GM19035 (cell line): ENCODE measurements around the gene RUNX1.

ENCODE experiments used
- ATAC-seq: cut with Tn5 transposase; IDR thresholded peaks from one replicate; pipeline ENCODE4 v1.9.1; 2021; ENCODE audit not compliant: unreplicated experiment

Gene RUNX1

DNA sequence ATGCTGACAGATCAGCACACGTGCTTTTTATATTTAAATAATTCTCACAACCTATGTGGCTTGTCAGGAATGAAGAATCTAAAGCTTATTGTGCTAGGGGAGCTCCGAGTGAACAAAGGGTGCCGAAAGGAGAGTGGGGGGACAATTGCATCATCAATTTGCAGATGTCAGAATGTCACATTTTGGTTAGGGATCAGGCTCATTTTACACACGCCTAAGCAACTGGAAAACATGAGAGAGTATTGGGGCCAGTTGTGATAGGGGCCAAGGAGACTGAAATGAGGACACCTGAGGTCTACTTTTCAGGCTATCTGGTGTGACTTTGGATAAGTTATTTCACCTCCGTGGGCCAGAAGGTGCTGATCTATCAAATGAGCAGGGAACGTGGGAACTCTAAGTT lies 31.8 kb downstream of the RUNX1 start:
- no peak for ATAC-seq

DNA sequence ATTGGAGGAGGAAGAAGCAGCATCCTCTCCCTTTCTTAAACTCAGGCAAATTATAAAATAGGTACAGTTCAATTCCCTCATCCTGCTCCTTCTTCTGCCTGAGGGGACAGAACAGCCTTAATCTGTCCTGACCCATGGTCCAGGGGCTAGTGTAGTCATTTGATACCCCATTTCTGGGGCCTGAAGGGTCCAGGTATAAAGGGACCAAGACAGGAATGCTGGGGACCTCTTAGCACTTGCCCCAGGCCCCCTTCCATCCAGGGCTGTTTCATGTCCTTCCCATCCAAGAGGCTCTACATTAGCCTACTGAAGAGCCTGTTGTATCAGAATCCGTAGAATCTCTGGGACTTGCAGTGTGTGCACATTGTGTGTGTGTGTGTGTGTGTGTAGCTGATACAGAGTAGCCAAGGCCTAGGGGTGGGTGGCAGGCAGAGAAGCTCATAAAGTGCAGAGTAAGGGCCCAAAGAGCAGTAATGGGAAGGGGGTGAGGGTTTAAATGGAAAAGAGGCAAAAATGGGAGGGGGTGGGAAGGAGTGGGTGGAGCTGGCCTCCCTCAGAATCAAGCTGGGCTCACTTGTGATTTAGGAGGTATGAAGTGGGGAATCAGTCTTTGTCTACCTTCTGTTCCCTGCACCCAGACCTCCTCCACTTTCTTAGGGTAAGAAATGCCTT lies 32.4 kb downstream of the RUNX1 start:
- no peak for ATAC-seq

DNA sequence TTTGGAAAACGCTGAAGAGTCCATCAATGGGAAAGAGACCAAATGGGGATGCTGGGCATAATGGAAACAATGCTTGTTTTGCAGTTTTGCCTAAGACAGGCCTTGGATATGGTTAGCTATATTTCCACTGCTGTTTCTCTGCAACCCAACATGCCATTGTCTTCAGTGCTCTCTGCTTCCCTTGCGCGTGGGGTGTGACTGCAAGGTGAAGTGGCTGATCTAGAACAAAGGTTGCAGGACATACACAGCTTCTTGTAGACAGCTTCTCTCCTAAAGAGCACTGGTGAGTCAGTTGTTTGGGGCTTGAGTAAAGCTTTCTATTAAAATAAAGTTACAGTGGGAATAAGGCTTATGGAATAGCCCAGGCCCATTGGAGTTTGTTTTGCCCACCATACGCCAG lies 33.0 kb downstream of the RUNX1 start:
- no peak for ATAC-seq

DNA sequence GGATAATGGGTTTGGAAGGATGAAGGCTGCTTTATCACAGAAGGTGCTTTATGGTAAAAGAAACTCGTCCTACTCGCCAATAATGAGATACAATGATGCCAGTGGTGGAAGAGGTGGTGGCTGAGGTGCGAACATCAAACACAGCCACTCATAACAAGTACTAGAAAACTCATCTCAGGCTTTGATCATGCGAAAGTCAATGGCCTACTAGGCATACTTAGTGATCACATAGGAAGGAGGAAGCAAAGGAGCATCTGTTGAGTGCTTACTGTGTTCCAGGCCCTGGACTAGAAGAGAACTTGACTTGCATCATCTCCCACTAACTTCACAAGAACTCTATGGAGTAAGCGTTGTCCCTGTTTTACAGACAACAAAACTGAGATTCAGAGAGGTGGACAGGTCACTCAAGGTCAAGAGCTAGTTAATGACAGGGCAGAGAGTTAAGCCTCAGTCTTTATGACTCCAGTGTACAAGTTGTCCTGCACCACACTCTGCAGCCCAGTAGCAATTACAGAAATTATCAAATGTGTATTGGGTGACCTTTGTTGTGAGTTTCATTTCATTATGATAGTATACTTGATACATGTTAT lies 33.6 kb downstream of the RUNX1 start:
- no peak for ATAC-seq

DNA sequence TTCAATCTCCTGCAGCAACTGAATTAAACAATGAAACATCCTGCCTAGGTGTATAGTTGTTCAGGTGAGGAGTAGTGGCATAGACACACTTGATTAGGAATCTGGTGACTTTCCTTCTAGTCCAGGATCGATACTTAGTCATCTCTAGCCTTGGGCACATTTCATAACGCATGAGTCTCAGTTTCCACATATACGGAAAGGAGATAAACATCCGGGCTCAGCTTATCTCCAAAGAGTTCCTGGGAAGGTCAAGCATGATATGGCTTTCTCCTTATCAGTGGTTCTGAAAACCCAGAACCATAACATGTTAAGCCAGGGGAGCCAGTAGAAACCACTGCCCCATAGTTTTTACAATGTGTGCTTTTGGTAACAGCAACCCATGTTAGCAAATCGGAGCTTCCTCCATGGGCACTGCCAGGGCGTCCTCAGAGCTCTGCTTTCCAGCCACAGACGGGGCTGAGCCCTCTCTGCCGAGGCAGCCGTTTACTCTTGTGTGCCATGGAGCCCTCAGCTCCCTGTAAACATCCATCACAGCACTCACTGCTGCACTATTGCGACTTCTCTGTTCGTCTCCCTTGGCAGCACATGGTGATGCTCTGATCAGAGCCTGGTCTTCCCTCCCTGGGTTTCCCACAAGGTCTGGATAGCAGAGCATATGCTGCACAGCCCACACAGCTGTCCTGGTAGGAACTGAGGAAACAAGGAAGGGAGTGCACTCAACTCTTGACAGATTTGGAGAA lies 34.6 kb downstream of the RUNX1 start:
- no peak for ATAC-seq

DNA sequence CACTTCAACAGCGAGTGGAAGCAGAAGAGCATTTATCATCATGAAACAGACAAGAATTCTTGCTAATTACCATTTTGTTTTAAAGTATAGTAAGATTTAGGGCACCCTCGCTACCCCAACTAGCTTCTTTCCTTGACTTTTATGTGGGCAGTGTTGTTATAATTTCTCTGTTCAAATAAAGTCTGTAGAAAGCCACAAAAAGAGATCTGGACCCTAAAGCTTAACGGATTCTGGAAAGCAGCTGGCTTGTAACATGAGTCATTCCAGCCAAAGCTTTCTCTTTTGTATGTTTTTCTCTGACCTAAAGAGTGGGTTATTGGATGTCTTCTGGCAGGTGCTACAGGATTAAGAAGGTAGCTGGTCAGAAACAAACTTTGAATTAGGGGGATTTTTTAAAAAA lies 37.4 kb downstream of the RUNX1 start:
- ATAC-seq = no peak

DNA sequence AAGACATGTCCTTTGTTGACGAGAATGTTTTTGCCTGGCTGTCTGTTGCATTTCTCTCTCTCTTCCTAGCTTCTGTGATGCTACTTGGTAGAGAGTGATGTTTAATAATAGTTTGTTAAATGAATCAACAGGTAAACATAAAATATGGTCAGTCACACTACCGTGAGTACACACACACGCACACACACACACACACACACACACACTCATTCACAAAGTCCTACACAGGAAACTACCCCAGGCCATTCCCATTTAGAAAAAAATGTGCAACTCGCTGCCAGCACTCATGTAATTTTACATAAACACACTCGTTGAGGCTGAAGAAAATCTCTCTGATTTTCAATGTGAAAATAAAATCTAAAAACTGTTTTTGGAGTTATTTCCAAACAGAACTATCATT lies 38.7 kb downstream of the RUNX1 start:
- no peak for ATAC-seq

DNA sequence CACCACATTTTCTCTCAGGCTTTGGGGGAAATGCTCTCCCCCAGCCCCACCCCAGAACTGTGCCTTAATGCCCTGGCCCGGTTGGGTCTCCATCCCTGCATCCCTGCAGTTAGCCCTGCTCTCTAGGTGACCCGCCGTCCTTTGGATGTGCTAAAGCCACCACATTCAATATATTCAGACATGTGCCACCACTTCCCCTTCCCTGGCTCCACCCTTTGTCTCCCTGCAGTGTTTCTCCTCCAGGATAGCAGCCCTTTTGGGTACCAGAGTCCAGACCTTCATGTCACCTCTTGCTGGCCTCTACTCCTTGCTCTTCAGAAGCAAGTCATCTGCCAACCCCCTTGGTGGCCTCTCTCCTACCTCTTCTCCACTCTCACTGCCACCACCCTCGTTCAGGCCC lies 41.8 kb downstream of the RUNX1 start:
- ATAC-seq = no peak

DNA sequence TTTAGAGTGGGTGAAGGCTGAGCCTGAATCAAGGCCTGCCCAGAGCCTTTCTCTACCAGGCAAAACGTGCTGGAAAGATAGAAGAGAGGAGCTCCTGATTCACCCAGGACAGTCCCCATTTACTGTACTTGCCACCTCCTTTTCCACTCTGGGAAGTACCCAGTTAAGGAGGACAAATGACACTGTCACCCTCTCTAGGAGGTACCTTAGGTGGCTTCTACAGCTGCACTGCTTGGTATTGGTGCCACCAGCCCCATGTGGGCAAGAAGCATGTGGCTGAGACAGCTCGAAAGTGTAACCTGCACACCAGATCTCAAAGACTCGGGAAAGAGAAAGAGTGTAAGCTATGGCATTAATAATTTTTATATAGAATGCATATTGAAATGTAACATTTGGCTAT lies 42.3 kb downstream of the RUNX1 start:
- no peak for ATAC-seq

DNA sequence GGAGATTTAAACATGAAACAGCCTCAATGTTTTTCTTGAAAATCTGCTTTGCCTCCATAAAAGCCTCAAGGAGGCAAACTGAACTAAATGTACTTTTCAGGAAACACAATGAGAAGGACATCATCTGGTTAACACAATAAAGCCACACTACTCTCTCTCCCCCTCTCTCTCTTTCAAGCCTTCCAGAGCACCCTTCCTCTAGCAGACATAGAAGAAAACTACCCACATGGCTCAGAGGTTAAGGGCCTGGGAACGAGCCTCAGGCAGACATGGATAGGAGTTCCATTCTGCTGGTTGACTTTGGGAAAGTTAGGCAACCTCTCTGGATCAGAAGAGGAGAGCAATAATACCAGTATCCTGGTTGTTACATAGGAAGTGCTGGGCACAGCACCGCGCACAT lies 42.9 kb downstream of the RUNX1 start:
- no peak for ATAC-seq

DNA sequence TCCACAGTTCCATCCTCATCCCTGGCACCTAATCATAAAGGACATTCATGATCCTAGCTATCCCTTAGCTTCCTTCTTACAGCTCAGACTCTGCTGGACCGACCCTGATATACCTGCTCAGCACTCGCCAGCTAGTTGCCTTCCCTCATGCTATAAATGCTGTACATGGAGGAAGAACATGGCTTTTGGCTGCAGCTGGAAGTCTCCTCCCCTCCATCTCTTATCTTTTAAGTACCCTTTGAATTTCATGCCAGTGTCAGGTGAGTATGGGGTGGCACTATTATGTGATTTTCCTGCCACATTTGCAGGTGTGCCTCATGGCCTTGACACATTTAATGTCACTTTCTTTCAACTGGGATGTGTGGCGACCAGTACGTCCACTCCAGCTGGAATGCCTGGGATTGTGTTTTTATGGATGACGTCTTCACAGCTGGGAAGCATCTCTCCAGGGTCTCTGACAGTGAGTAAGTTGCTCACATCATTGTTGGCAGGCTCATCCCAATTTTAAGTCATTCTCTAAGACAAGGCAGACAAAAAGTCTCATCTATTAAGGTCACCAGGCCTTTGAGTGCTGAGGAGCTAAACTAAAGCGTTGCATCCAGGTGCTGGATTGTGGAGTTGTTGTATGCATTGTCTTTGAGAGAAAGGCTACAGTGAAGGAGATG lies 43.4 kb downstream of the RUNX1 start:
- ATAC-seq = no peak

DNA sequence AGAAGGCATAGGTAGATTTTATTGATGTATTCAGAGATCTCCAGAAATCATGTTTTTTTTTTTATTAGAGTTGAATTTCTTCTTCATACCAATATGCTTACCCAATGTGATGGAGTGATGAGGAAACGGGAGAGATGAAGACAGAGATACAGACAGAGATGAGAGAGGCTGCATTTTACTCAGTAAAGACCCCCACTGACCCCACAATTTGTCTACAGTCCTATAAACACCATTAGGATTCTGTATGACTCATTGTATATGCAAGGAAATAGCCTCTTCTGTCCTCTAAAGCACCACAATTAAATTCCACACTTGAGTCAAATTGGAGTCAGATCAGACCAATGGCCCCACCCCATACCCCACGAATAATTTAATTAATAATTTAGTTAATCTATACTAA lies 44.0 kb downstream of the RUNX1 start:
- no peak for ATAC-seq

DNA sequence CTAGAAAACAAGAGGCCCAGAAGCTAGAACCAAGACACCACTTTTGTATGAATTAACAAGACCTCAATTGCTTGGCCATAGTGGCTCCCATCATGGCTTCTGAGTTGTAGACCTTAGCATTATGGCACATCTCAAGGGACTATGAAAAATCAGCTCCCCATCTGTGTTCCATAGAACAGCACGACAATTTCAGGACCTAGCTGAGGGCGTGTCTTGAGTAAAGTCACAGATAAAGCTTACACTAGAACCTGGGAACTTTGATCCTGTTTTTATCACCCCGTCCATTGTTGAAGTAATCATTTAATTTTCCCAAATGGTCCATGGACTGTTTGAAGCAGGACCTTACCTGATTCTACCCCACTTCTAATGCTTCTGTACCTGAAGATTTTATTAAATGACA lies 44.8 kb downstream of the RUNX1 start:
- ATAC-seq = no peak

DNA sequence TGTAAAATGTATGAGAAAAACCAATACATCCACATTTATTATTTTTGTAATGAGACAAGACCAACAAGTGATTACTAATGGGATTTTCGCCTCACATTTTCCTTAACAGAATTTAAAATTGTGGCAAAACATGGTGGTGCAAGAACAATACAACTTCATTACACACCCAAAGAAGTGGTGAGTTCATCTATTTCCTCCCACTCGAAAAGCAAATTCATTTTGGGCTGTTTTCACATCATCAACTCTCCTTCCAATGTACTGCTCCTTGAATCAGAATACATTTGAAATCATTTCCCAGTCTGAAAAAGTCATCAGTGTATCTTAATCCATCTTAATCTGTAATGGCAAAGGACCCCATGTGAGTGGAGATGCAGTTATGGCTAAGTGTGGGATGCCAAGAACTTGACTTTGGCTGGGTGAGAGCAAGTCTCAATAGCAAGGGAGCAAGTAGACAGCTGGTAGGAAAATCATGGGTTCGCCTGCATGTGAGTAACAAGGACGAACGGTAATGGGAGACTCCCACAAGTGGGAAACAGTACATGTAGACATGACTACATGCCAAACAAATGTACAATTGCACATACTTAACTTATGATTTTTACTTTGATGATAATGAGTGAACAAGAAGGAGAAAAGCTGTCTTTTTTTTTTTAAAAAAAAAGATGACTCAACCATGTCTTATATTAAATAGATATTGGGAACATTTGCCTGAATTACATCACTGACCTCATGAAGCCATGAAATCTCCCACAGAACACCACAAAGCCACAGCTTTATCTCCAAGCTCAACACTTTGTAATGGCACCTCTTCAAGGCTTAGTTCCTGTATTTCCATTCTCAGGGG lies 46.0 kb downstream of the RUNX1 start:
- no peak for ATAC-seq

DNA sequence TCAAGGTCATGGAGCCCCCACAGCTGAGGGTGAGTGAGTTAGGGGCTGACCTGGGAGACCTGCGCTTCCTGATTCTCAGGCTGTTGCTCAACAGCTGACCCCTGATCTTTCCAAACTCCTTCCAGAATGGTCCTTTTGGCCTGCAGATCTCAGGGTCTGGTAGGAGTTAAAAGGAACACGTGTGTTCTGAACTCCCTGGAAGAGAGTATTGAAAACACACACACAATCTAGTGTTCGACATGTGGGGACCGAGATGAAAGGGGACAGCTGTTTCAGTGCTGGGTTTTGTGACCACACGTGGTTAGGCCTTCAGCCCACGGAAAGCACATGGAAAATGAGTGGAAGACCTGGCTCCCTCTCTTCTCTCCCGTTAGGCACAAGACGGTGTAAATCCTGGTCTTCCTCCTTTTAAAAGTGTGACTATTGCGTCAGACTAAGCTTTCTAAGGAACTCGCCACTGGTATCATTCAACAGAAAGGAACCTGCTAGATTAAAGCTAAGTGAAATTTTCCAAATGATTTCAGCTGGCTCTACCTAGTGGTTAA lies 49.6 kb downstream of the RUNX1 start:
- no peak for ATAC-seq

DNA sequence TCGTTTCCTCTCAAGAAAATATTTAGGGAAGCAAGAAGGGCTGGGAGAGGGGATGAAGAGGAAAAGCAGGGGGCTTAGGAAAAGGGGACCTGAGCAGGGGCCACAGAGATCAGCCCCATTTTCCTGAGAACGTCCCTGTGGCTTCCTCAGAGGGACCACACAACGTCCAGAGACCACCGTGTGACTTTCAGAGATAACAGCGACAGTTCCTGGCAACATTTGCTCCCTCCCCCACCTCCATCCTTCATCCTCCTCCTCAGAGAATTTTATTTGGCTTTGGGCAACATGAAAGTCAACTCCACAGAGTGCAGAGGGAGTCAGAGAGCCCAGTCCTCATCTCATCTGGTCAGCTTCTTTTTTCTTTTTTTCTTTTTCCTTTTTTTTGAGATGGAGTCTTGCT lies 50.9 kb downstream of the RUNX1 start:
- no peak for ATAC-seq

DNA sequence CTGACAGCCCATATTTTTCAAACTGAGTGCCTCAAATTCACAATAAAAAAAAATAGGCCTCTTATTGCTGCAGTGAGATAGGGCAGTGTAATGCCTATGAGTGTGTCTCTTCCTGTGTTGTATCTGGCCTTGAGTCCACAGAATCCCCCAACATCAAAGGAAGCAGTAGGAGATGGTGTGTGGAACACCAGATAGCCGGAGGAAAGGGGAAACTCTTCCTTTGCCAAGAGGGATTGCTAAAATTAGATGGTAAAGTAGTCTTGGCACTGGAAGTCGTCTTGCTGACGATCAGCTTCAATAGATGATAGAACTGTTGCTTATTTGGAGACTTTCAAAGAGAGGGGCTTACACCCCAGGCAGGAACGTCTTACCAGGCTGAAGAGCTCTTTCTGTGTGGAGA lies 51.8 kb downstream of the RUNX1 start:
- ATAC-seq = no peak

DNA sequence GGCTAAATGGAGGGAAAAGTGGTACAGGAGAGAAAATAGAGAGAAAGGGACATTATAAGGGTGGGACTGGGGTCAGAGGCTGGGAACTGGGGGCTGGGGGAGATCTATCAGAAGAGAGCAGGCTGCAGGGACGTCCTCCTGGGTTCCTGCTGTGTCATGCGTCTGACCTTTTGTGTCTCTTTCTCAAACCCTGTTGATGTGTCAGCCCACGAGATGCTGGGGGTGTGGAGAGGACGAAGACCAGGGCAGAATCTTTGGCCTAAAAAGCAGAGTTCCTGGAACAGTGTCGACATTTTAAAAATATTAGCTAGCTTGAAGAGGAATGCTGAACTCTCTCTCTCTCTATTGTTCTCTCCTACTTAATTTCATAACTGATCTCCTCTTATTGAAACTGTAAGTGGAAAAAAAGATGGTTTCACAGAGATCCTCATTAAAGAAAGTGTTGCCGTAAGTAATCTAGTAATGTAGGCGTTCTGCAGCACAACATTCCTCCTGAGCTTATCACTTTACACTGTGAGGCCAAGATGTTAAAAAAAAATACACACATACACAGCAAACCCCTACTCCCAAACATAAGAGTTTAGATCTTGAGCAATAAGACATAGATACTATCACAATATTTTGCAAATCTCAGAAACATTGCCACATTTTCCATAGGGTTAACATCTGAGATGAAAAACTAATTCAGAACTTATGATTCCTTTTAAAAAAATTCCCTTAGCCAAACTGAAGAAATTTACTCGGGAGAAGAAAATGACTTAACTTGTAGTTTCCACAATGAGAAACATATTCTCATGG lies 52.6 kb downstream of the RUNX1 start:
- ATAC-seq = no peak

DNA sequence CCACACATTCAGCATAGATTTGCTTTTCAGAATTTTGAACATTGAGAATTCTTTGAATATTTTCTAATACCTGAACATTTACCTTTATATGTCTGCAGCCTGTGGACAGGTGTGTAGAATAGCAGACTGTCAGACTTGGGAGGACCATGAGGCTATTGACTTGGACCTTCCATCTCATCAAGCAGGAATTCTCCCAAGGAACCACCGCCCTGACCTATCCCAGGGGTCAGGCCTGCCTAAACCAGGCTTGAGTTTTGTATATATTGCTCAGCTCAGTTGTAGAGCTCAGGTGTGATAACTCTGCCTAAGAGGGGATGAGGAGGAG lies 53.2 kb downstream of the RUNX1 start:
- no peak for ATAC-seq
